C4-2B (cell line): ENCODE measurements around the gene GAGE13.

ENCODE experiments used
- ZFX ChIP-seq: fragments of 450-650 bp; IDR thresholded peaks from 2 replicates; pipeline ENCODE4 v1.6.1; 2017
- TF ChIP-seq, protein P1 (sequence below): fragments of 450-650 bp; conservative IDR thresholded peaks from 2 replicates; pipeline ENCODE4 v1.5.1; 2017; ENCODE audit warnings: mild to moderate bottlenecking

DNA sequence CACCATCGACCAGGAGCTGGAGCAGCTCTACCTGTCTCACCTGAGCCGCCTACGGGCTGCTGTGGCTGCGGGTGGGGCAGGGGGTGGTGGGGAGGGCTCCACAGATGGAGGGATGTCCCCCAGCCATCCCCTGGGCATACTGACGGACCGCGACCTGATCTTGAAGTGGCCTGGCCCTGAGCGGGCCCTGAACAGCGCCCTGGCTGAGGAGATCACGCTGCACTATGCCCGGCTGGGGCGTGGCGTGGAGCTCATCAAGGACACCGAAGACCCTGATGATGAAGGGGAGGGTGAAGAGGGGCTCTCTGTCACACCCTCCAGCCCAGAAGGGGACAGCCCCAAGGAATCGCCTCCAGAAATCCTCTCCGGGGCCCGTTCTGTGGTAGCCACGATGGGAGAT lies 45.2 kb upstream of the GAGE13 start:
- TF ChIP-seq, protein P1, sequence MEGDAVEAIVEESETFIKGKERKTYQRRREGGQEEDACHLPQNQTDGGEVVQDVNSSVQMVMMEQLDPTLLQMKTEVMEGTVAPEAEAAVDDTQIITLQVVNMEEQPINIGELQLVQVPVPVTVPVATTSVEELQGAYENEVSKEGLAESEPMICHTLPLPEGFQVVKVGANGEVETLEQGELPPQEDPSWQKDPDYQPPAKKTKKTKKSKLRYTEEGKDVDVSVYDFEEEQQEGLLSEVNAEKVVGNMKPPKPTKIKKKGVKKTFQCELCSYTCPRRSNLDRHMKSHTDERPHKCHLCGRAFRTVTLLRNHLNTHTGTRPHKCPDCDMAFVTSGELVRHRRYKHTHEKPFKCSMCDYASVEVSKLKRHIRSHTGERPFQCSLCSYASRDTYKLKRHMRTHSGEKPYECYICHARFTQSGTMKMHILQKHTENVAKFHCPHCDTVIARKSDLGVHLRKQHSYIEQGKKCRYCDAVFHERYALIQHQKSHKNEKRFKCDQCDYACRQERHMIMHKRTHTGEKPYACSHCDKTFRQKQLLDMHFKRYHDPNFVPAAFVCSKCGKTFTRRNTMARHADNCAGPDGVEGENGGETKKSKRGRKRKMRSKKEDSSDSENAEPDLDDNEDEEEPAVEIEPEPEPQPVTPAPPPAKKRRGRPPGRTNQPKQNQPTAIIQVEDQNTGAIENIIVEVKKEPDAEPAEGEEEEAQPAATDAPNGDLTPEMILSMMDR: no peak
- no peak for TF ChIP-seq ZFX
